ENCODE results near the gene LRRC75A.
"Not testable (repeated sequence)": the region's sequence is repeated elsewhere in the genome, so short reads cannot be mapped to it uniquely, and the experiment has no call there.

The LRRC75A gene

DNA sequence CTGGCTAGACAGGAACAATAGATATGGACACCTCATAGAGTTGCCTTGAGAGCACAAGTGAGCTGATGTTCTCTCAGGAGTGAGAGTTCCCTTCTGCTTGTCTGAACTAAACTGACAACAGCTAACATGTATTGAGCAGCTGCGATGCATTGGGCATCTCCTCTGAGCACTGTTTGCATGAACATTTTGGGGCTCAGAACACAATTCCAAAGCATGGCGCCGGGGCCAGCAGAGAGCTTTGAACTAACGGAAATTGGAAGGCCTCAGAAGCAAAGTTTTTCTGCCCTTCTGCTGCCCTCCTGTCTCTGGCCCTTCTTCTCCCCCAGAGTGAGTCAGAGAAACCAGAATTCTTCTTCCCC lies 38.5 kb downstream of the LRRC75A start:
- TF ChIP-seq, protein P1, sequence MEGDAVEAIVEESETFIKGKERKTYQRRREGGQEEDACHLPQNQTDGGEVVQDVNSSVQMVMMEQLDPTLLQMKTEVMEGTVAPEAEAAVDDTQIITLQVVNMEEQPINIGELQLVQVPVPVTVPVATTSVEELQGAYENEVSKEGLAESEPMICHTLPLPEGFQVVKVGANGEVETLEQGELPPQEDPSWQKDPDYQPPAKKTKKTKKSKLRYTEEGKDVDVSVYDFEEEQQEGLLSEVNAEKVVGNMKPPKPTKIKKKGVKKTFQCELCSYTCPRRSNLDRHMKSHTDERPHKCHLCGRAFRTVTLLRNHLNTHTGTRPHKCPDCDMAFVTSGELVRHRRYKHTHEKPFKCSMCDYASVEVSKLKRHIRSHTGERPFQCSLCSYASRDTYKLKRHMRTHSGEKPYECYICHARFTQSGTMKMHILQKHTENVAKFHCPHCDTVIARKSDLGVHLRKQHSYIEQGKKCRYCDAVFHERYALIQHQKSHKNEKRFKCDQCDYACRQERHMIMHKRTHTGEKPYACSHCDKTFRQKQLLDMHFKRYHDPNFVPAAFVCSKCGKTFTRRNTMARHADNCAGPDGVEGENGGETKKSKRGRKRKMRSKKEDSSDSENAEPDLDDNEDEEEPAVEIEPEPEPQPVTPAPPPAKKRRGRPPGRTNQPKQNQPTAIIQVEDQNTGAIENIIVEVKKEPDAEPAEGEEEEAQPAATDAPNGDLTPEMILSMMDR (IDR thresholded peaks at IDR 0.05; ENCODE audit: low read depth, low read length) = no peak
- no peak overlapping the region for H3K4me3 ChIP-seq (ENCODE audit: low read depth, low read length)

DNA sequence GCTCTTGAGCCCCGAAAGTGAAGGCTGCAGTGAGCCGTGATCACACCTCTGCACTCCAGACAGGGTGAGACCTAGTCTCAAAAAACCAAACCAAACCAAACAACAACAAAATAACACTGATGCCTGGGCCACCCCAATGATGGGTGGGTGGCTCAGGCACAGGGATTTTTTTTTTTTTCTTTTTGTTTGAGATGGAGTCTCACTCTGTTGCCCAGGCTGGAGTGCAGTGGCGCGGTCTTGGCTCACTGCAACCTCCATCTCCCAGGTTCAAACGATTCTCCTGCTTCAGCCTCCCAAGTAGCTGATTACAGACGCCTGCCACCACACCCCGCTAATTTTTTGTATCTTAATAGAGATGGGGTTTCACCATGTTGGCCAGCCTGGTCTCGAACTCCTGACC lies 39.7 kb downstream of the LRRC75A start:
- not testable (repeated sequence) for H3K4me3 ChIP-seq (ENCODE audit: low read depth, low read length)

DNA sequence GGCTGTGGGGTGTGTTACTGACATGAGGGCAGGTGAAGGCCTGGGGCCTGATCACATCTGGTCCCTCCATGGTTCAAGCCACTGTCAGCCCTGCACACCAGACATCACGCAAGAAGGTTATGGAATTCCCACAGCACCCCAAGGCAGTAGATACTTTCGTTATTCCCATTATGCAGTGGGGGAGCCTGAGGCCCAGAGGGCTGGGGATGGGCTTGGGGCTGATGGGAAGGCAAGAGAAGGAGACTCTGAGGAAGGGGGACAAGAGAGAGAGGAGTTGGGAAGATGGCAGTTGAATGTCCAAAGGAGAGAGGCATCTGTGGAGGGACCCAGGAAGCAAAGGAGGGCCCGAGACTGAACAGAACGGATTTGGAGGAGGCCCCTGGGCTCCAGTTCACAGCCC lies 42.0 kb downstream of the LRRC75A start:
- H3K4me3 ChIP-seq (ENCODE audit: low read depth, low read length) = no peak overlapping the region
- TF ChIP-seq, protein P1 (IDR thresholded peaks at IDR 0.05; ENCODE audit: low read depth, low read length) = no peak

DNA sequence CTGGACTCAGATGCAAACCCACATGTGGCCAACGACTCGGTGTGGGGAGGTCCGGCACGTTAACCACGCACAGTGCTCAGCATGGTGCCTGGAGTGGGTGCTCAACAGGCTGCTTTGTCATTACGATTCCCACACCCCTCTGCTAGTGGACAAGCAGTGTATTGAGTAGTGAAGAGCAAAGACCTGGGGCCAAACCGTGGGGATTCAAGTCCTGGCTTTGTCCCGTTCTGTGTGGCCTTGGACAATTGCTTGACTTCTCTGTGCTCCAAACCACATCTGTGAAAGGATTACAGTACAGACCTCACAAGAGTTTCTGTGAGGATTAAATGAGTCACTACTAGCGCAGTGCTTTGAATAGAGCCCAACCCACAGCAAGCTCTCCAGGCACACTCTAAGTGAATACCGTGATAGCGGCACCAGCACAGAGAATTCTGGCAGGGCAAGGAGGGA lies 42.8 kb downstream of the LRRC75A start:
- H3K4me3 ChIP-seq (ENCODE audit: low read depth, low read length) = no peak overlapping the region
- TF ChIP-seq, protein P1 (IDR thresholded peaks at IDR 0.05; ENCODE audit: low read depth, low read length) = no peak

DNA sequence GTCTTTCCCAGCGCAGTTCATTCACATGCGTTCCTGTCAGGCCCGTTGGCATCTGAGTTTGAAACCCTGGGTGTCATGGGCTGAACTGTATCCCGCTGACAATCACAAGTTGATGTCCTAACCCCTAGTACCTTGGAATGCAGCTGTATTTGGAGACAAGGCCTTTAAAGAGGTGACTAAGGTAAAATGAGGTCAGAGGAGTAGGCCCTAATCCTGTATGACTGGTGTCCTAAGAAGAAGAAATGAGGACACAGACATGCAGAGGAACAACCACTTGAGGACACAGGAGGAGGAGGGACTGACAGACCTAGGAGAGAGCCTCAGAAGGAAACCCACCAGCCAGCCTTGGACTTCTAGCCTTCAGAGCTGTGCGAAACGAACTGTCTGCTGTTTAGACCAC lies 43.5 kb downstream of the LRRC75A start:
- TF ChIP-seq, protein P1 (IDR thresholded peaks at IDR 0.05; ENCODE audit: low read depth, low read length) = no peak
- H3K4me3 ChIP-seq (ENCODE audit: low read depth, low read length) = no peak overlapping the region

DNA sequence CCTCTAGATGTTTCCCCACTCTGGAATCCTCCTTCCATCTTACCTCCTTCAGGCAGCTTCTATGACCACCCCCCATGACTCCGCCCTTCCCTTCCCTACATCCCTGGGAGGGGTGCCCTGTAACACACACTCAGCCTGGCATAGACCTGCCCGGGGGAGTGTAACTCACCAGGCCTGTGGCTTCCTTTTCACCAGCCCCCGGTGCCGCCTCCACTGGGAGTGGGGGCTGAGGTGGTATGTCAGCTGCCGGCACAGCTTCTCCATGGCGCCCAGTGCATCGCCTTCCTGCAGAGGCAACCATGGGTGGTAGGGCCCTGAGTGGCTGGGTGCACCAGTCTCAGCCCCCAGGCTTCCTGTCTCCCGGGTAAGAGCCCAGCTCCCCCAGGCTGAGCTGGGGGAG lies 44.3 kb downstream of the LRRC75A start:
- TF ChIP-seq, protein P1 (IDR thresholded peaks at IDR 0.05; ENCODE audit: low read depth, low read length) = no peak

DNA sequence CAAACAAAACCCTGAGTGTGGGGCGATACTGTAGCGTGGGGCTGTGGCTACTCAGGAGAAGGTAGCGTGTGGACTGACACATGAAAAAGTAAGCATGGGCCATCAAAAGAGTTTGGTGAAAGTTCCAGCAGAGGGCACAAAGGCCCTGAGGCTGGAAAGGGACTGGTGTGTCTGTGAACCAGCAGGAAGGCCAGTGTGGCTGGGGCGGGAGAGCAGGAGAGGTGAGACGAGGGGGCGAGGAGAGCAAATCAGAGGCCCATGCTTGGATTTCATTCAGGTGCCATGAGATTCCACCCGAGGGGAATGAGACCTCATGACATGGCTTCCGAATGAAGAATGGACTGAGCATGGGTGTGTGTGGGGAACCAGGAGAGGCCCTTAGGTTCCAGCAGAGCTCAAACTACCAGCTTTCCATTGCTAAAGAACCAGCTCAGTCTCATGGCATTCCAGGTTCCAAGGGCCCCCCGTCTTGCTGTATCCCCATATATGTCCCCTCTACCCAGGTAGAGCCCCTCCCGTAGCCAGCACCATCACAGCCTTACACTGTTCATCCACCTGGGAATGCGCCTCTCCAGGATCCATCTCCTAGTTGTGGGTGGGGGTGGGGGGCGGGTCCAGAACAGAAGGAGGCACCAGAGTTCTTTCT lies 45.5 kb downstream of the LRRC75A start:
- TF ChIP-seq, protein P1 (IDR thresholded peaks at IDR 0.05; ENCODE audit: low read depth, low read length) = no peak
- no peak overlapping the region for H3K4me3 ChIP-seq (ENCODE audit: low read depth, low read length)

More for the DNA sequence above, 44.3 kb downstream of the LRRC75A start:
- no peak overlapping the region for H3K4me3 ChIP-seq (ENCODE audit: low read depth, low read length)

Data from WI38 (cell line).